NCI-H2227 treated with DMSO at 0.1 percent for 48 hours (cell line): ENCODE data around the gene NR1I2.

Experiments used
- DNase-seq: peaks from one replicate; lab custom pipeline; 2025; lab: John Stamatoyannopoulos, UW

Gene NR1I2

GRCh38 chr3:119819806-119820205, 37.9 kb downstream of the NR1I2 start:
- DNase-seq, result no peak

- DNase-seq, result no peak
Measured at GRCh38 chr3:119825820-119826219, 43.9 kb downstream of the NR1I2 start.

GRCh38 chr3:119826711-119827608, 45.1 kb downstream of the NR1I2 start:
- DNase-seq, result no peak

DNA sequence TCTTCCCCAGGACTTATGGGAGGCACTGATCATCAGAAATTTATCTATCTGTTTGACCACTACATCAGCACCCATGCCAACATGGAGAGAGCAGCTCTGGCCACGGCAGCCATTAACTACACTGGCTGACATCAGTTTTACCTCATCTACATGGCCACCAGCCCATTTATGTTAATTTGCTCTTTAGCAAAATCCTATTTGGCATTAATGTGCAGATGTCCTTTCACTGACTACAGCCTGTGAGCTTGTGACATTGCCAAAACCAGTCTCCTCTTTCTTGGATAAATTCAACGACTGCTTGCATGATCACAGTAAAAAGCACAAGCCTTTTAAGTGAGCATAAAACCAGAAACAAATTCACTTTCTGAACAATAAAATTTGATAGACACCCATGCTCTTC, 47.5 kb downstream of the NR1I2 start:
- no peak for DNase-seq

DNA sequence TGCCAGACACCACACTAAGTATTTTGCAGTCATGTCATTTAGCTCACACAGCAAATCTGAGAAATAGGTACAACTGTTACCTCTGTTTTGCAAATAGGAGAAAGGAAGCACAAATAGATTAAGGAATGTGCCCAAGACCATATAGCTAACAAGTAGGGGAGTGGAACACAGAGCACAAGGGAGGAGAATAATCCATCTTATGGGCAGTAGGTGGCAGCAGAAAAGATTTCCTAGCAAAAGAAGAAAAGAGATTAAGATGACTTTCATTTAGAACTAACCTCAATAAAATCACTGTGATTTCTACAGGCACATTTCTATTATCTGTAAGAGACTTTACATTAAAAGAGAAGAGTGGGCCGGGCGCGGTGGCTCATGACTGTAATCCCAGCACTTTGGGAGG, 49.1 kb downstream of the NR1I2 start:
- DNase-seq, result no peak

DNA sequence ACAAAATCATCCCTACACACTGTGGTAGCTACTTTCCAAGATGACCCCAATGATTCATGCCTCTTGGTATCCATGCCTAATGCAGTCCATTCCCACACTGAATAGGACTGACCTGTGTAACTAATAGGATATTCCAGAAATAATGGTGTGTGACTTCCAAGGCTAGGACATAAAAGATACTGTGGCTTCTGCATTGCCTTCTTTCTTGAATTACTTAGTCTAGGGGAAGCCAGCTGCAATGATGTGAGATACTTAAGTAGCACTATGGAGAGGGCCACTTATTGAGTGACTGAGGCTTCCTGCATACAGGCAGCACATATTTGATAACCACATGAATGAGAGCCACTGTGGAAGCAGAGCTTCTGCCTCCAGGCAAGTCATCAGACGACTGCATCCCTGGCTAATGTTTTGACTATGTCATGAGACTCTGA, 50.1 kb downstream of the NR1I2 start:
- DNase-seq, result no peak

GRCh38 chr3:119834754-119835370, 53.0 kb downstream of the NR1I2 start:
- DNase-seq, result no peak

GRCh38 chr3:119835556-119835955, 53.7 kb downstream of the NR1I2 start:
- DNase-seq, result no peak

DNA sequence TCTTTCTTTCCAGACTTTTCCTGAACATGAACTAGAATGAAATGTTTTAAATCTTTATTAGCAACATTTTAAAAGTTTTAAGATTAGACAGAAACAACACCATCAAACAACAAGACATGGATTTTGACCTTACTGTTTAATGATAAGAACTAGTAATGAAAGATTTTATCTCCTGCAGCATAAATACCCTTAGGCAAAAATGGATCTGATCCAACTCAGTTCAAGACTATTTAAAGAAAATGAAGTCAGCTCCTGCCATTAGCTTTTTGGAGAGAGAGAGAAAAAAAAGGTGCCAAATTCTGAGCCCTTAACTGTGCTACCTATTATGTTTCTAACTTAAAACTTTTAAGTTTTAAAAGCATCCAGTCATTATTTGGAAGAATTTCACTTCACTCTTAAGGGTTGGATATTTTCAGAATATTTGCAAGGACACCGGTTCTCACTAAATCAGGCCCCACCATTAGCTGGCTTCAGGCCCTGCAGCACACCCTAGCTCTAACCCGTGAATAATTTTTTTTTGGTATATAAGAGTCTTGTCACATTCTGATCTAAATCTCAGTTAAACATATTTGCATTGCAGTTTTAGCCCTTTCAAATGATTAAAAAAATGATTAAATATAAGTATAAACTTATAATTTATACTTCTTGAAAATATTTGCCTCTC, 60.0 kb downstream of the NR1I2 start:
- DNase-seq, result no peak

DNA sequence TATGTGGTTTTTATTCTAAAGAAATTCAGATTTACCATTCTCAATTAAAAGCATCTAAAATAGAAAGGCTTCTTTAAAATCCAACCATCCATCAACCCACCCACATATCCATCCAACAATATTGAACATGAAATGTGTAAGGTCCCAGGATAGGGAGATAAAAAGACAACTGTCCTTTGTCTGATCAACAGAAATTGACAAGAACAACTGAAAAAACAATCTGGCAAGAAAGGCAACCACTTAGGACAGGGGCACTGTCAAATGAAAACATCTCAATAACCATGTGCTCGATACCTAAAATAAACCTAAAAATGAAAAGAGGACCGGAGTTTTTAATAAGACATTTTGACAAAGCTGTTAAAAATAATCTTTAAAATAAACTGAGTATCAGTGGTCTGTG, 67.2 kb downstream of the NR1I2 start:
- no peak for DNase-seq

- no peak for DNase-seq
Measured at GRCh38 chr3:119856695-119857094, 74.8 kb downstream of the NR1I2 start.

DNA sequence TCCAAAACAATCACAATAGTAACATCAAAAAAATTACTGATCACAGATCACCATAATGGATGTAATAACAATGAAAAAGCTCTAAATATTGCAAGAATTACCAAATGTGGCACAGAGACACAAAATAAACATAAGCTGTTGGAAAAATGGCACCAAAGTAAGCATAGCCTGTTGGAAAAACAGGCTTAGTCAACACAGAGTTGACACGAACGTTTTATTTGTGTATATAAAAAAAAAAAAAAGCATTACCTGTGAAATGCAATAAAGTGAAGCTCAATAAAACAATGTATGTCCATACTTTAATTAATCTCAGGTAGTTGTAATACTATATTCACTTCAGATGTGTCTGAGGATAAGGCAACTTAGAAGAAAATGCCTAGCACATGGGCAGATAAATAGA, 77.1 kb downstream of the NR1I2 start:
- DNase-seq, result no peak

GRCh38 chr3:119859728-119860127, 77.8 kb downstream of the NR1I2 start:
- no peak for DNase-seq

GRCh38 chr3:119861681-119862080, 79.8 kb downstream of the NR1I2 start:
- no peak for DNase-seq

DNA sequence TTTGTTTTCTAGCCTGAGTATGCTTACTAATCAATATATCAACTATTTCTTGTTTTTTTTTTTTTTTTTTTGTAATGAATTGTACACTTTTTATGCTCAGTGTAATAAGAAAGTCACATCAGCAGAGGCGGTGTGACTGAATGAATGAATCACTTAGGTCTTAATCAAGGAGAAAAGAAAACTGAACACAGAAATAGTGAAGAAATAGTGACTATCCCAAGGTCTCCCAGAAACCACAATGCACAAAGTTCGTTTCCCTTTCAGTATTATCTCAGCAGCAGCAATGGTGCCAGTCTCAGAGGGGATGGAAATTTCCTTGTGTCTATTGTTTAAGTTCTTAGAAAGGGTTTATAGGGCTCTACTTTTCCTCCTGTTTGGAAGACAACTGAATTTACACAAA, 80.7 kb downstream of the NR1I2 start:
- DNase-seq, result no peak

GRCh38 chr3:119864476-119864875, 82.6 kb downstream of the NR1I2 start:
- no peak for DNase-seq
